Measurements from ENCODE around the gene SCIMP.
"Not testable (repeated sequence)": the region's sequence is repeated elsewhere in the genome, so short reads cannot be mapped to it uniquely, and the experiment has no call there.

The SCIMP gene

DNA sequence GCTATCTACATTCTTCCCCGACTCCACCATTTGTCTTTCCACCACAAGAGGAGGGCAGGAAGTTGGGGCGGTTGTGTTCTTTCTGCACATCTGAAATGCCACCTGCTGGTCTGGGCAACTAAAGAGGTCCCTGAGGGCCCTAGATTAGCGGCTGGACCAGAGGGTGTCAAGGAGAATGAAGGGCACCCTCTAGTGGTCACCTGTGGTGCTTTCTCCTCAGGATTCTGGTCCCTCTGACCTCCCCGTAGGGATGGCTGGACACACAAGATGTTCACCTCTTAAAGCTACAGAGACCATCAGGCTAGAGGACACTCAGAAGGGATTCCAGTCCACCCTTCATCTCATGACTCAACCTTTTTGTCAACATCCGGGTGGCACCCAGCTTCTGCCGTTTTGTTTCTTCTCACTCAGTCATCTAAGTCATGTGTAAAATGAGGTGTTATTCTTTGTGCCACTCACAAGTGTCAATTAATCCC lies 2.9 kb upstream of the SCIMP start:
- no peak for DNase-seq

DNA sequence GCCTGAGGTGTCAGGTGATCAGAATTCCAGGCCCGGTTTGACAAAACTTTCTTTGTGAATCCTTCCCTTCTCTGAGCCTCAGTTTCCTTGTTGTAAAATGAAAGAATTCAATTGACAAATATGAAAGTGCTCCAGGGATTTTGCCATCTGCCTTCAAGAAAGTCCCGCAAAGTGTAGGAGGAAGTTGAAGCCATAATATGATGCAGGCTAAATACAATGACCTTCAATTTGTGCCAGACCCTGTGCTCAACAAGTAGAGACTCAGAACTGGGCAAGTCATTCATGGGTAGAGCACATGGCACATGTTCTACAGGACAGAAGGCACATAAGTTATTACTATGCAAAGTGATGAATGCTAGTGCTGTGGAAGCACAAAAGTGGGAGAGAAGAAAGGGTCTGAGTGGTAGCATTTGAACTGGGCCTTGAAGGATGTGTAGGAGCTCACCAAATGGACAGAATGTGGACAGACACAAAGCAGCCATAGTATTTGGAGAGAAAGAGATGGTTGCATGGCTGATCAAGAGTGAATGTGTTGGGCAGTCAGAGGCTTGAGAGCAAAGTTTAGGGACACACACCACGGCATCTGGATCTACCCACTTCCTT lies 2.4 kb upstream of the SCIMP start:
- no peak for DNase-seq

DNA sequence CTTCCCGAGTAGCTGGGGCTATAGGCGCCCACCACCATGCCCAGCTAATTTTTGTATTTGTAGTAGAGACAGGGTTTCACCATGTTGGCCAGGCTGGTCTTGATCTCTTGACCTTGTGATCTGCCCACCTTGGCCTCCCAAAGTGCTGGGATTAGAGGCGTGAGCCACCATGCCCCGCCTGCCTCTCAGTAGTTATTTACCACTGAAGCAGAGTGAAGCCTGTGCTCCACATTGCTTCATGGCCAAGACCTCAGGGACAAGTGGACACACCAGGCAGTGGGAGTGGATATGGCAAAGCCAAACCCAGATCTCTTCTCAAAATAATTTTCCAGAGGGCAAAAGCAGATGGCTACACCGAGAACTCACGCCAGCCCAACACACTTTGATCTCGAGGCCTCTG lies 1.2 kb downstream of the SCIMP start:
- DNase-seq, result not testable (repeated sequence)

GRCh38 chr17:5226940-5227878 lies 7.5 kb downstream of the SCIMP start:
- no peak for DNase-seq

- no peak for DNase-seq
These were observed 8.8 kb downstream of the SCIMP start for GRCh38 chr17:5225668-5226457.

DNA sequence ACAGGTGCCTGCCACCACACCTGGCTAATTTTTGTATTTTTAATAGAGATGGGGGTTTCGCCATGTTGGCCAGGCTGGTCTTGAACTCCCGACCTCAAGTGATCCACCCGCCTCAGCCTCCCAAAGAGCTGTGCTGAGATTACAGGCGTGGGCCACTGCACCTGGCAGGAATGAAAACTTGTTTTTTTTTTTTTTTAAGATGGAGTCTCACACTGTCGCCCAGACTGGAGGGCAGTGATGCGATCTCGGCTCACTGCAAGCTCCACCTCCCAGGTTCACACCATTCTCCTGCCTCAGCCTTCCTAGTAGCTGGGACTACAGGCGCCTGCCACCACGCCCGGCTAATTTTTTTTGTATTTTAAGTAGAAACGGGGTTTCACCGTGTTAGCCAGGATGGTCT lies 12.7 kb downstream of the SCIMP start:
- DNase-seq, result not testable (repeated sequence)

- no peak for DNase-seq
These were observed 14.6 kb downstream of the SCIMP start for GRCh38 chr17:5220074-5220473.

- no peak for DNase-seq
These were observed 15.1 kb downstream of the SCIMP start for GRCh38 chr17:5219536-5219935.

DNA sequence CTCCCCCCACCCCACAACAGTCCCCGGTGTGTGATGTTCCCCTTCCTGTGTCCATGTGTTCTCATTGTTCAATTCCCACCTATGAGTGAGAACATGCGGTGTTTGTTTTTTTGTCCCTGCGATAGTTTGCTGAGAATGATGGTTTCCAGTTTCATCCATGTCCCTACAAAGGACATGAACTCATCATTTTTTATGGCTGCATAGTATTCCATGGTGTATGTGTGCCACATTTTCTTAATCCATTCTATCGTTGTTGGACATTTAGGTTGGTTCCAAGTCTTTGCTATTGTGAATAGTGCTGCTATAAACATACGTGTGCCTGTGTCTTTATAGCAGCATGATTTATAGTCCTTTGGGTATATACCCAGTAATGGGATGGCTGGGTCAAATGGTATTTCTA lies 17.1 kb downstream of the SCIMP start:
- not testable (repeated sequence) for DNase-seq

- DNase-seq, result no peak
These were observed 23.2 kb downstream of the SCIMP start for GRCh38 chr17:5211458-5211857.

DNA sequence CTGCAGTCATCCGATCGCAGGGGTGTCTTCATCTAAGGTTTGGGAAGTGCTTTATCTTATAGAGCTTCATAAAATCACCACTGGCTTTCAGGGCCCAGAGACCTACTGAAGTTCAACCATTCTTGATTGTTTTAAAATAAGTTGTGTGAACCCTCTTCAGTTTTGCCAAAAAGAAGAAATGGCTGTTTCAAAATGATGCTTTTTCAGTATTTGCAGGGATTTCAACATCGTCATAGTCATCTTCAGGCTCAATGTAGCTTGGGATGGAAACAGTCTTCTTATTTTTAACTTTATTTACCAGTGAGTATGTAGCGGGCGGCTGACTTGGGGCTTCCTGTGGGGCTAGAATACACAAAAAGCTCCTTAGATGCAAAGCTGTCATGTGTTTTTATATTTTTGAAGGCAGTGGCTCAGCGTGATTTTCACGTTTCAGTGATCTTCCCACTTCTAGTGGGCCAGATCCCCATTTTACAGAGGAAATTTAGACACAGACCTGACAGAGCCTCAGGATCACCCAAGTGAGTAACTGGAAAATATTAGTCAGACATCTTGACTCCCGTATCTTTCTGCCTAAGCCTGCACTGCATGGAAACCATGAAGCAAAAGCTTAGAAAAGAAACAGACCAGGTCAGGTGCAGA lies 23.9 kb downstream of the SCIMP start:
- no peak for DNase-seq

DNA sequence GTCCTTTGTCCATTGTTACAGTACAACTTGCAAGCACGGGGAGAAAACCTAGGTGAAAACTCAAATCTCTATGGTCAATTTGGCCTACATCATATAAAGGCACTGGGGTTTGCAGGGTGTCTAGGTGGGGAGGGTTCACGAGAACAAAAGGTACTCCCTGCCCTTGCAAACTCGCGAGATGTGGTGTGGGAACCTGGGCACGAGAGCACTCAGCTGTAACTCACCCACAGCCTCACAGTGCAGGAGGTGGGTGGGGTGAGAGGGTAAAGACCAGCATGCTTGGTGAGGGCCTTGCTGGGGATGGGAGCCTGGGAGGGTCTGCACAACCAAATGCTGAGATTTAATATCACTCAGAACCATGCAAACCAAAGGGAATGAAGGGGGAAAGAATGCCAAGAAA lies 24.6 kb downstream of the SCIMP start:
- DNase-seq, result no peak

- no peak for DNase-seq
These were observed 25.3 kb downstream of the SCIMP start for GRCh38 chr17:5209396-5209795.

- DNase-seq, result no peak
These were observed 30.8 kb downstream of the SCIMP start for GRCh38 chr17:5203908-5204294.

DNA sequence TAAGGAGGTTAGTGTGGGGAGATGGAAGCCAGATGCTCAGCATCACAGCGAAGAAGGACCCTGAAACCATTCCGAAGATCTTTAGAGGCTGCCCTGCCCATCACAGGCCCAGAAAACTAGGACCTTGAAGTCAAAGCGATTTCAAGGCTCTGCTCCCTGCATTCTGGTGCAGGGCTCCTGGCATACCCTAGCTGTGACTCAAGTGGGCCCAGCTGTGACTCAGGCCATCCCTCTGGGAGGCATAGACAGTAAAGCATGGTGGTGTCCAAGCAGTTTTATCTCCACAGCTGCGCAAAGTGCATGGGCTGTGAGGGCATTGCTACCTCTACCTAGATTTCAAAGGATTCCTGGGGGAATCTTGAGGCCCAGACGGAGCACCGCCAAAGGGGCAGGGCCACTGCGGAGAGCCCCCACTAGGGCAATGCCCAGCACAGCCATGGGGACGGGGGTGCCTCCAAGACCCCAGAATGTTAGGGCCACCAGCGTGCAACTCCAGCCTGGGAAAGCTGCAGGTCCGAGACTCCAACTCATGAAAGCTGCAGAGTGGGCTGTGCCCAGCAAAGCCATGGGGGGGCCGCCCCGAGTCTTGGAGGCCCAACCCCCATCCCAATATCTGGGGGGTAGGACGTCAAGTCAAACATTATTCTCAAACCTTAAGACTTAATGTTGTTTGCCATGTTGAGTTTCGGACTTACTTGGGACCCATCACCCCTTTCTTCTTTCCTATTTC lies 31.3 kb downstream of the SCIMP start:
- DNase-seq, result no peak

GRCh38 chr17:5201011-5201410 lies 33.6 kb downstream of the SCIMP start:
- no peak for DNase-seq

- no peak for DNase-seq
These were observed 34.3 kb downstream of the SCIMP start for GRCh38 chr17:5200360-5200759.

- no peak for DNase-seq
These were observed 36.2 kb downstream of the SCIMP start for GRCh38 chr17:5198472-5198871.

GRCh38 chr17:5194346-5194745 lies 40.3 kb downstream of the SCIMP start:
- no peak for DNase-seq

DNA sequence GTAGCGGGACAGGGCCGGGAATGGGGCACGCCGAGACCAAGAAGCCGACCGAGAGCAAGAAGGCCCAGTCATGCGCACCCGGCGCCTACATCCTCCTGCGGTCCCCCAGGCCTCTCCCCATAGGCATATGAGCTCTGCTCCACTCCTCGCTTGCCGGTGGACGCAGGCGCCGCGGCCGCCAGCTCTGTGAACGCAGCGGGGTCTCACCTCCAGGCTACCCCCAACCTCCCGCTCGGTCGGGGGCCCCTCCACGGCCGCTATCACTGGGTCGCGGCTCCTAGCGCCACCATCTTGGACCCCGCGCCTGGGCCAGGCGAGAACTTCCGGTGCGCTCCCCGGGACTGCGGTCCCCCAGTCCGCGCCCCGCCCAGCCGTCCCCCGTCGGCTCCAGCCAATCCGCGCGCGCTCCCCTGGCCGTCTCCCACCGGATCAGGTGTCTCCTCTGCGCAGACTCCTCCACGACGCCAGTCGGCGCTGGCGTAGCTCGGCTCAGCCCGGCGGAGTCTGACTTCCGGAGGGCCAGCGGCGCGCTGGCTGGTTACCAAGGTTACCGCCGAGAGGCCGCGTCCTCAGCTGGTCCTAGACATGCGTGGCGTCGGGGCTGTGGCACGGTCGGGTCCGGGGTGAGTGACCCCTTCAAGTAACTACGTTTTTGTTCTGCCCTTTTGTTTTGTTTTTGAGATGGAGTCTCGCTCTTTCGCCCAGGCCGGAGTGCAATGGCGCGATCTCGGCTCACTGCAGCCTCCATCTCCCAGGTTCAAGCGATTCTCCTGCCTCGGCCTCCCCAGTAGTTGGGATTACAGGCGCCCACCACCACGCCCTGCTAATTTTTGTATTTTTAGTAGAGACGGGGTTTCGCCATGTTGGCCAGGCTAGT lies 42.9 kb downstream of the SCIMP start, which contains the start of gene ZNF594:
Gene ZNF594 (minus strand): TSS at position 328 of the 877 bp plus-strand sequence. CDS start 7,612 bp downstream, outside the sequence.
- peak; percentile 73 for DNase-seq

DNA sequence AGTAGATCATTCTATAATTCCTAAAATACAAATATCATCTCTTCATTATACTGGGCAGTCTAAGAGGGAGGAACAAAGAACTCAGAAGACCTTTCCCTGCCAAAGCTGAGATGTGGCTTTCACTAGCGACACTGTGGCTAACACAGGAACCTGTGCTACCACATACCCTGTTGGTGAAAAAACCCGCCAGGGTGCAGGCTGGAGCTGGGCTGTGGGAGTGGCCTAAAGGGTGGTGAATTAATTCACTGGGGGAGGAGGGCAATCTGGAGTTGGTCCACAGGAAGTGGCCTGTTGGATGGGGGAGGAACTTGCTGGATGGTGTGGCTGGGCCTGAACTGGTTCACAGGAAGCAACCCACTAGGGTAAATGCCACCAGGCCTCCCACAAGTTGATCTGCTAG lies 50.4 kb downstream of the SCIMP start:
- no peak for DNase-seq
